SH-SY5Y (cell line): ENCODE results near the gene NOL9.

Source experiments
- GATA2 ChIP-seq: IDR thresholded peaks from 2 replicates; pipeline ENCODE4 v1.6.1; 2011; ENCODE audit warnings: mild to moderate bottlenecking, low read depth, low read length
- GATA3 ChIP-seq: IDR thresholded peaks from 2 replicates; pipeline ENCODE4 v1.6.1; 2011; ENCODE audit warnings: low read depth, mild to moderate bottlenecking, low read length, moderate library complexity

DNA sequence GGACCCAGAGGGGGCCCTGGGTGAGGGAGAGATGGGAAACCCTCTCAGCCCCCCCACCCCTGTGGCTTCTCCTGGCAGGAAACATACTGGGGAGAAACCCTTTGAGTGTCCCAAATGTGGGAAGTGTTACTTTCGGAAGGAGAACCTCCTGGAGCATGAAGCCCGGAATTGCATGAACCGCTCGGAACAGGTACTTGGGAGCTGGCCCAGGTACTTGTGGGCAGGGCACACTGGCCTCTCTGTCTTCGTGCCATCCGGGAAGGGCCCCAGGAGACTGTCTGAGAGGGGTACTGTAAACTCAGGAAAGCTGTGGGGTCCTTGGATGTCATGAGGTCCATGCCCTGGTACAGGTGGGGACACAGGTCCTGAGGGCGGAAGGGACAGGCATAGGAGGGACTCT lies 31.5 kb upstream of the NOL9 start:
- TF ChIP-seq GATA3 (no peak), GATA2 (no peak)
